Urinary bladder (tissue), 4 donors: ENCODE measurements around the gene PCDHA1. TPM values are rescaled to one million over a fixed set of nuclear protein-coding genes. Genes with fewer than 3 reads are reported as not detected.

ENCODE experiments used
- DNase-seq: peaks from one replicate; pipeline ENCODE4 v3.0.0-alpha.2; 2015; ENCODE audit errors: extremely low spot score
- H3K27ac ChIP-seq: one replicate; pipeline ENCODE4 v1.5.1; 2013; ENCODE audit warnings: low read depth, mild to moderate bottlenecking, moderate library complexity
- H3K36me3 ChIP-seq: one replicate; pipeline ENCODE4 v1.6.1; 2013; ENCODE audit warnings: mild to moderate bottlenecking, moderate library complexity; ENCODE audit not compliant: insufficient read depth
- H3K4me1 ChIP-seq: one replicate; pipeline ENCODE4 v1.6.1; 2013; ENCODE audit warnings: mild to moderate bottlenecking, moderate library complexity; ENCODE audit not compliant: insufficient read depth
- H3K4me3 ChIP-seq: one replicate; pipeline ENCODE4 v1.5.1; 2013; ENCODE audit warnings: low read depth, low read length
- WGBS: extraction: QIAGEN DNeasy Blood & Tissue Kit; methylation state at CpG from one replicate; pipeline ENCODE4 v1.1.7; 2013; 5-methylcytosine and 5-hydroxymethylcytosine counted together
- polyA plus RNA-seq: library from polyadenylated mRNA; stranded (reverse); fragments of 200-250 nt; gene quantifications from one replicate; pipeline ENCODE4 v1.2.3, GENCODE V29; 2013
- total RNA-seq: library from RNA; depleted of rRNA; stranded (reverse); fragments of >200 nt; gene quantifications from one replicate; pipeline ENCODE4 v1.2.3, GENCODE V29; 2014
- donor health status: healthy with polysubstance abuse.
- donor health status: healthy.

Gene PCDHA1
- total and polyA plus RNA-seq, 2 donors, result 0.03 to 0.21 TPM

- WGBS, result 31% methylated on average over 2 of the region's 2 CpGs
- H3K36me3 ChIP-seq, result no peaks in the 10 kb centered on the region
- no peak for DNase-seq
- no peak overlapping the region for H3K4me3 ChIP-seq
- no peak overlapping the region for H3K27ac ChIP-seq
- H3K4me1 ChIP-seq, result no peaks in the 10 kb centered on the region
Observed at GRCh38 chr5:140953234-140953633, 167.3 kb downstream of the PCDHA1 start.

DNA sequence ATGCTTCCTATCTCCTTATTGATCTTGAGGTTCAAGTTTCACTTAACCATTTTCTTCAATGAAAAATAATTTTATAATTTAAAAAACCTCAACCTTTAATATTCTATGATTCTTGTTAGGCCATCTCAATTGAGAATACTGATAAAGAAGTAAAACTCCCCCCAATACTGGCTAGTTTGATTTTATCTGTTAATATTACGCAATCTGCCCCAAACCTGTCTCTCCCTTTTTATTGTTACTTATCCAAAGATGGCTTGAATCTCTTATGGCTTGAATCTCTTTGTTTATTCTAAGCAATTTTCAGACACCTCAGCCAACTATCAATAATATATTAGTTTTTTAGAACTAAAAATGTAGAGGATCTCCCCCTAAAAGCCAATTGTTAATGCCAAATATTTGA lies 176.2 kb downstream of the PCDHA1 start:
- Histone ChIP-seq H3K27ac (no peak overlapping the region), H3K4me1 (no peaks in the 10 kb centered on the region), H3K4me3 (no peak overlapping the region), H3K36me3 (no peaks in the 10 kb centered on the region)
- 89% methylated on average over 1 of the region's 1 CpG for WGBS
- no peak for DNase-seq

DNA sequence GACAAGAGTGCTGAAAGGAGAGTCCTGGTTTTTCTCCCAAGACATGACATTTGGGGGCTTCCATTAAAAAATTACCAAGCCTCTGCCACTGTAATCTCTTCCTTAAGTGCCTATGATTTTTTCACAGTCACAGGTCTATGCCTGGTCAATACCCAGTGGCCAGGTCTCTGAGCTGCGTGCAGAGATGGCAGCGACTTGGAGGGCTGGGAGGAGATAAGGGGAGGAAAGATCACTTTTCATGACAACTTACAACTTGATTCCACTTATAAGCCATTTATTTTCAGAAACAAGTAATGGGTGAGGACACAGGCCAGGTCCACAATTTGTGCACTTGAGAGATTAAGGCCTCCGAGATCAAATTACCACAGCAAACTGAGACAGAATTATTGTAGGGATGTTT lies 178.4 kb downstream of the PCDHA1 start:
- H3K27ac ChIP-seq, result no peak overlapping the region
- WGBS, result 52% methylated on average over 3 of the region's 3 CpGs
- no peaks in the 10 kb centered on the region for H3K4me1 ChIP-seq
- H3K4me3 ChIP-seq, result no peak overlapping the region
- no peak for DNase-seq
- no peaks in the 10 kb centered on the region for H3K36me3 ChIP-seq

GRCh38 chr5:140965905-140966292 lies 180.0 kb downstream of the PCDHA1 start:
- 2% methylated on average over 9 of the region's 9 CpGs for WGBS
- no peaks in the 10 kb centered on the region for H3K36me3 ChIP-seq
- no peak for DNase-seq
- H3K4me3 ChIP-seq, result peak overlapping the region; percentile 53
- no peaks in the 10 kb centered on the region for H3K4me1 ChIP-seq
- H3K27ac ChIP-seq, result no peak overlapping the region

DNA sequence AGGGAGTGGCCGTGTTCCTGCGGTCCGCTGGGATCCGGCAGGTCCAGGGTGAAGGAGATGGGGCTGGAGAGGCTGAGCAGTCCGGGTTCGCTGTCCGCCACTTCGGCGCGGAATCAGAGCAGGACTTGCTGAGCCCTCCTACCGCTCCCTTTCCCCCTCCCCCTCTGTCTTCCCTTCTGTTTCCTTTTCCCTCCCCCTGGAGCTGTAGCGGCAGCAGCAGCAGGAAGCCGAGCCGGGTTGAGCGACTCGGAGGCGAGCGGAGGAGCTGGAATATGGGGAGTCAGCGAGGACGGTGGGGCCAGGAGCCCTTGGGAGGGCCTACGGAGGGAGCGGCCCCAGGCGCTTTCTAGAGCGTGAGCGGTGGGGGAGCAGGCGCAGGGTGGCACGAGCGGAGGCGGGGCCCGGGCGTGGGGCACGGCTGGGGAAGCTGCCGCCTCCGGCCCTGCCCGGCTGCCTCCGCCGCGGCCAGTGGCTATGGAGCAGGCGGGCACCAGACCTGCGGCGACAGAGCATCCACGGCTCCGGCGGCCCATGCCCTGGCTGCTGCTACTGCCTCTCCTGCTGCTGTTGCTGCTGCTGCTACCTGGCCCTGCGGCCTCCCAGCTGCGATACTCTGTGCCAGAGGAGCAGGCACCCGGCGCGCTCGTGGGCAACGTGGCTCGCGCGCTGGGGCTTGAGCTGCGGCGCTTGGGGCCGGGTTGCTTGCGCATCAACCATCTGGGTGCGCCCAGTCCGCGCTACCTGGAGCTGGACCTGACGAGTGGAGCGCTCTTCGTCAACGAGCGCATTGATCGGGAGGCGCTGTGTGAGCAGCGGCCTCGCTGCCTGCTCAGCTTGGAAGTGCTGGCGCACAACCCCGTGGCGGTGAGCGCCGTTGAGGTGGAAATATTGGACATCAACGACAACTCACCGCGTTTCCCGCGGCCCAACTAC lies 180.6 kb downstream of the PCDHA1 start, which contains the start of gene PCDHAC2:
PCDHAC2 (plus strand) TSS at position 184 of the 933 bp plus-strand sequence; CDS start at position 475, 291 bp downstream.
- H3K27ac ChIP-seq, result no peak within 1 kb of the TSS
- WGBS, result 1% methylated on average over 80 of the region's 80 CpGs
- H3K4me3 ChIP-seq, result peak within 1 kb of the TSS; percentile 53
- no peaks in the 10 kb centered on the region for H3K4me1 ChIP-seq
- H3K36me3 ChIP-seq, result no peaks in the 10 kb centered on the region
- no peak for DNase-seq

DNA sequence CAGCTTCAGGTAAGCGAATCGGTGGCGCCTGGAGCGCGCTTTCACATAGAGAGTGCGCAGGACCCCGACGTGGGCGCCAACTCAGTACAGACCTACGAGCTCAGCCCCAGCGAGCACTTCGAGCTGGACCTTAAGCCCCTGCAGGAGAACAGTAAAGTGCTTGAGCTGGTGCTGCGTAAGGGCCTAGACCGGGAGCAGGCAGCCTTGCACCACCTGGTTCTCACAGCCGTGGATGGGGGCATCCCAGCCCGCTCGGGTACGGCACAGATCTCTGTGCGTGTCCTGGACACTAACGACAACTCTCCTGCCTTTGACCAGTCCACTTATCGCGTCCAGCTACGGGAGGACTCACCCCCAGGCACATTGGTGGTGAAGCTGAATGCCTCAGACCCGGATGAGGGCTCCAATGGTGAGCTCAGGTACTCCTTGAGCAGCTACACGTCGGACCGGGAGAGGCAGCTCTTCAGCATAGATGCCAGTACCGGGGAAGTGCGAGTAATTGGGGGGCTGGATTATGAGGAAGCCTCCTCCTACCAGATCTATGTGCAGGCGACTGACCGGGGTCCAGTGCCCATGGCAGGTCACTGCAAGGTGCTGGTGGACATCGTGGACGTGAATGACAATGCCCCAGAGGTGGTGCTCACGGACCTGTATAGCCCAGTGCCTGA lies 181.4 kb downstream of the PCDHA1 start:
- Histone ChIP-seq H3K4me3 (peak overlapping the region; percentile 53), H3K36me3 (no peaks in the 10 kb centered on the region), H3K4me1 (no peaks in the 10 kb centered on the region), H3K27ac (no peak overlapping the region)
- DNase-seq, result no peak
- WGBS, result 39% methylated on average over 34 of the region's 34 CpGs

- H3K36me3 ChIP-seq, result no peaks in the 10 kb centered on the region
- no peak overlapping the region for H3K27ac ChIP-seq
- no peak overlapping the region for H3K4me3 ChIP-seq
- no peaks in the 10 kb centered on the region for H3K4me1 ChIP-seq
- no peak for DNase-seq
Observed at GRCh38 chr5:140969880-140970279, 183.9 kb downstream of the PCDHA1 start.

GRCh38 chr5:140973550-140973949 lies 187.6 kb downstream of the PCDHA1 start:
- H3K4me1 ChIP-seq, result peaks cover 1% of the 10 kb centered on the region
- no peak overlapping the region for H3K27ac ChIP-seq
- DNase-seq, result no peak
- no peak overlapping the region for H3K4me3 ChIP-seq
- no peaks in the 10 kb centered on the region for H3K36me3 ChIP-seq

- 67% methylated on average over 3 of the region's 3 CpGs for WGBS
- peaks cover 1% of the 10 kb centered on the region for H3K4me1 ChIP-seq
- H3K27ac ChIP-seq, result no peak overlapping the region
Observed at GRCh38 chr5:140977003-140977402, 191.1 kb downstream of the PCDHA1 start.

DNA sequence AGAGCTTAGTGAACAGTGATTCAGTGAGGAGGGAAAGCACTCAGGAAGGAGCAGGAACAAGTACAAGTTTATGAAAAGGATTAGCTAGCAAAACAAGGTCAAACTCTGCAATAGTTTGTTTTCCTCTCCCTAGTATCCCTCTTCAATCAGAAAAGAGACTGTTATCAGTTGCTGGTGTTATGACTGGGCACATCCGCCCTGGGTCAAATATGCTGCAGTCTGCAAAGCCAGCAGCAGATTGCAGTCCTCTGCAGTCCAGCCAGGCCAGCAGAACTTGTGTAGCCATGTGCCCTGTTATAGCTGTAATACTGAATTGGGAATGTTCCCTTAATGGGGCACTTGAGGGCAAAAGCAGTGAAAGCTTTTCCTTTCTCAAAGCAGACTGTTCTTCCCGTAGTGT lies 192.3 kb downstream of the PCDHA1 start:
- Histone ChIP-seq H3K27ac (no peak overlapping the region), H3K36me3 (no peaks in the 10 kb centered on the region), H3K4me3 (no peak overlapping the region), H3K4me1 (peaks cover 1% of the 10 kb centered on the region)
- 38% methylated on average over 2 of the region's 2 CpGs for WGBS
- DNase-seq, result no peak

More at GRCh38 chr5:140977003-140977402, 191.1 kb downstream of the PCDHA1 start:
- Histone ChIP-seq H3K4me3 (no peak overlapping the region), H3K36me3 (no peaks in the 10 kb centered on the region)
- DNase-seq, result no peak

GRCh38 chr5:140978983-140979382 lies 193.0 kb downstream of the PCDHA1 start:
- Histone ChIP-seq H3K4me1 (peaks cover 1% of the 10 kb centered on the region), H3K4me3 (no peak overlapping the region), H3K27ac (no peak overlapping the region), H3K36me3 (no peaks in the 10 kb centered on the region)
- no peak for DNase-seq
- 66% methylated on average over 1 of the region's 1 CpG for WGBS

DNA sequence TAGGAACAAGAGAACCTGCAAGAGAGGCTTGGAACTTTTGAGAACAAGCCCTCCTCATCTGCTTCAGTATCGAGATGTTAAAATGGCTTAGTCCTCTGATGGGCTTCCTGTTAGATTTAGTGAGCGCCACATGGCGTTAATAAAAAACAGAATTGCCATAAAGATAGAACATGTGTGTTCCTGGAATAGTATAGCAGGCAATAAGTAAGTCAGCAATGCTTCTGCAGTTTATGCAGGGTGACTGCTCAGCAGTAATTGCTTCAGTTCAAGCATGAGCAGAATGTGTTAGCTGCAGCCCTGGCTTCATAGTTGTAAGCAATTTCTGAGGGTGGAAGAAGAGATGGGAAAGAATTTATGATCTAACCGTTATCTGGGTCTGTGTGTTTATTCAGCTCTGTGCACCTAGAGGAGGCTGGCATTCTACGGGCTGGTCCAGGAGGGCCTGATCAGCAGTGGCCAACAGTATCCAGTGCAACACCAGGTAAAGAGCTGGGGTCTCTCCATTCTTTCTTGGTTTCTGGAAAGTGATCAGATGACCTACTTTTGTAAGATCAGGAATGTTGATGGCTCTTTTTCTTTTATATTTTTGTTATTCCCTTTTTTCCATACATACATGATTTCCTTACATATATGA lies 196.3 kb downstream of the PCDHA1 start:
- Histone ChIP-seq H3K4me1 (peaks cover 1% of the 10 kb centered on the region), H3K27ac (no peak overlapping the region), H3K4me3 (no peak overlapping the region), H3K36me3 (peaks cover under 1% of the 10 kb centered on the region)
- no peak for DNase-seq
- WGBS, result 61% methylated on average over 5 of the region's 5 CpGs

GRCh38 chr5:140986117-140986521 lies 200.2 kb downstream of the PCDHA1 start:
- 9% methylated on average over 3 of the region's 3 CpGs for WGBS
- Histone ChIP-seq H3K4me1 (no peaks in the 10 kb centered on the region), H3K36me3 (peaks cover 1% of the 10 kb centered on the region), H3K27ac (no peak overlapping the region), H3K4me3 (no peak overlapping the region)
- no peak for DNase-seq
